ENCODE measurements around the gene UQCRH. TPM values are rescaled to one million over a fixed set of nuclear protein-coding genes. Genes with fewer than 3 reads are reported as not detected.
A peak's percentile ranks its signal among the peaks of the same experiment; 100 is the strongest.
"Not testable (repeated sequence)": the region's sequence is repeated elsewhere in the genome, so short reads cannot be mapped to it uniquely, and the experiment has no call there.

UQCRH gene
- total RNA-seq, 1 donor, result 202 TPM

- H3K79me2 ChIP-seq (ENCODE audit: insufficient read depth, low read length); H3K36me3 ChIP-seq (ENCODE audit: insufficient read depth, low read length); H3K4me1 ChIP-seq (ENCODE audit: insufficient read depth, low read length); H3K4me2 ChIP-seq (ENCODE audit: insufficient read depth, low read length); H2AFZ ChIP-seq (ENCODE audit: low read length); H3K4me3 ChIP-seq (ENCODE audit: insufficient read depth, low read length); H3K27ac ChIP-seq (ENCODE audit: low read depth, low read length); DNase-seq (ENCODE audit: insufficient read length, low spot score, missing footprints); H3K27me3 ChIP-seq (ENCODE audit: insufficient read depth, low read length); H4K20me1 ChIP-seq (ENCODE audit: insufficient read depth, low read length); H3K9me3 ChIP-seq (ENCODE audit: low read depth, low read length): not testable (repeated sequence)
These were observed 22.0 kb downstream of the UQCRH start for GRCh38 chr1:46325285-46326076.

GRCh38 chr1:46328182-46328581, 24.7 kb downstream of the UQCRH start:
- H3K4me3 ChIP-seq (ENCODE audit: insufficient read depth, low read length); H3K4me2 ChIP-seq (ENCODE audit: insufficient read depth, low read length); H2AFZ ChIP-seq (ENCODE audit: low read length); H3K27ac ChIP-seq (ENCODE audit: low read depth, low read length); H3K4me1 ChIP-seq (ENCODE audit: insufficient read depth, low read length); H3K79me2 ChIP-seq (ENCODE audit: insufficient read depth, low read length); DNase-seq (ENCODE audit: insufficient read length, low spot score, missing footprints); H3K36me3 ChIP-seq (ENCODE audit: insufficient read depth, low read length); H3K9me3 ChIP-seq (ENCODE audit: low read depth, low read length); H4K20me1 ChIP-seq (ENCODE audit: insufficient read depth, low read length); H3K27me3 ChIP-seq (ENCODE audit: insufficient read depth, low read length): not testable (repeated sequence)

GRCh38 chr1:46329807-46330206, 26.3 kb downstream of the UQCRH start:
- DNase-seq (ENCODE audit: insufficient read length, low spot score, missing footprints); H3K27me3 ChIP-seq (ENCODE audit: insufficient read depth, low read length); H2AFZ ChIP-seq (ENCODE audit: low read length); H3K4me2 ChIP-seq (ENCODE audit: insufficient read depth, low read length); H3K79me2 ChIP-seq (ENCODE audit: insufficient read depth, low read length); H3K36me3 ChIP-seq (ENCODE audit: insufficient read depth, low read length); H3K9me3 ChIP-seq (ENCODE audit: low read depth, low read length); H4K20me1 ChIP-seq (ENCODE audit: insufficient read depth, low read length); H3K4me3 ChIP-seq (ENCODE audit: insufficient read depth, low read length); H3K27ac ChIP-seq (ENCODE audit: low read depth, low read length); H3K4me1 ChIP-seq (ENCODE audit: insufficient read depth, low read length): not testable (repeated sequence)

GRCh38 chr1:46330381-46330780, 26.9 kb downstream of the UQCRH start:
- DNase-seq (ENCODE audit: insufficient read length, low spot score, missing footprints), result not testable (repeated sequence)

GRCh38 chr1:46331786-46332540, 28.5 kb downstream of the UQCRH start:
- not testable (repeated sequence) for H3K79me2 ChIP-seq (ENCODE audit: insufficient read depth, low read length); H3K4me1 ChIP-seq (ENCODE audit: insufficient read depth, low read length); H3K4me2 ChIP-seq (ENCODE audit: insufficient read depth, low read length); DNase-seq (ENCODE audit: insufficient read length, low spot score, missing footprints); H4K20me1 ChIP-seq (ENCODE audit: insufficient read depth, low read length); H3K27me3 ChIP-seq (ENCODE audit: insufficient read depth, low read length); H3K27ac ChIP-seq (ENCODE audit: low read depth, low read length); H3K36me3 ChIP-seq (ENCODE audit: insufficient read depth, low read length); H3K4me3 ChIP-seq (ENCODE audit: insufficient read depth, low read length); H3K9me3 ChIP-seq (ENCODE audit: low read depth, low read length)
- H2AFZ ChIP-seq (ENCODE audit: low read length), result peak overlapping the region; percentile 29

More at GRCh38 chr1:46330381-46330780, 26.9 kb downstream of the UQCRH start:
- not testable (repeated sequence) for H3K27me3 ChIP-seq (ENCODE audit: insufficient read depth, low read length); H3K9me3 ChIP-seq (ENCODE audit: low read depth, low read length); H3K36me3 ChIP-seq (ENCODE audit: insufficient read depth, low read length); H2AFZ ChIP-seq (ENCODE audit: low read length); H3K79me2 ChIP-seq (ENCODE audit: insufficient read depth, low read length); H3K4me3 ChIP-seq (ENCODE audit: insufficient read depth, low read length); H4K20me1 ChIP-seq (ENCODE audit: insufficient read depth, low read length); H3K4me2 ChIP-seq (ENCODE audit: insufficient read depth, low read length); H3K27ac ChIP-seq (ENCODE audit: low read depth, low read length); H3K4me1 ChIP-seq (ENCODE audit: insufficient read depth, low read length)

GRCh38 chr1:46333300-46334029, 30.0 kb downstream of the UQCRH start:
- TF ChIP-seq CTCF (IDR thresholded peaks at IDR 0.05; ENCODE audit: extremely low read depth, low read depth, low read length), result peak; percentile 51
- Histone ChIP-seq H3K4me2 (ENCODE audit: insufficient read depth, low read length) (no peak overlapping the region), H3K79me2 (ENCODE audit: insufficient read depth, low read length) (no peaks in the 10 kb centered on the region), H3K36me3 (ENCODE audit: insufficient read depth, low read length) (no peaks in the 10 kb centered on the region), H4K20me1 (ENCODE audit: insufficient read depth, low read length) (no peaks in the 10 kb centered on the region), H2AFZ (ENCODE audit: low read length) (no peak overlapping the region), H3K9me3 (ENCODE audit: low read depth, low read length) (no peaks in the 10 kb centered on the region), H3K27ac (ENCODE audit: low read depth, low read length) (no peak overlapping the region), H3K27me3 (ENCODE audit: insufficient read depth, low read length) (no peaks in the 10 kb centered on the region), H3K4me3 (ENCODE audit: insufficient read depth, low read length) (no peak overlapping the region), H3K4me1 (ENCODE audit: insufficient read depth, low read length) (no peaks in the 10 kb centered on the region)
- peak; percentile 86 for DNase-seq (ENCODE audit: insufficient read length, low spot score, missing footprints)

Data from osteoblast (primary cell).